ENCODE measurements around the gene RPS6KC1.
"Not testable (repeated sequence)": the region's sequence is repeated elsewhere in the genome, so short reads cannot be mapped to it uniquely, and the experiment has no call there.

The RPS6KC1 gene

GRCh38 chr1:213051127-213051880 is at the start of gene RPS6KC1:
RPS6KC1 (plus strand) TSS chr1:213051241; CDS start chr1:213051405, 164 bp downstream.
- intact Hi-C loops (cut with DNase I), result loop anchor here (1.0 kb wide), 1 partner anchor 36 kb away; the partner anchor contains the start of gene ANGEL2
- DNase-seq, result peak; percentile 83 to 98 (median 88)

GRCh38 chr1:213003256-213003655 is 47.8 kb upstream of the RPS6KC1 start:
- intact Hi-C loops (cut with DNase I), result no loop called here
- DNase-seq, result no peak

- no peak for DNase-seq
- intact Hi-C loops (cut with DNase I), result no loop called here
Observed at GRCh38 chr1:213008564-213008963, 42.5 kb upstream of the RPS6KC1 start.

- no peak for DNase-seq
- intact Hi-C loops (cut with DNase I), result loop anchor here (1.0 kb wide), 1 partner anchor 37 kb away; the partner anchor contains the start of gene RPS6KC1
Observed at GRCh38 chr1:213014642-213015041, 36.4 kb upstream of the RPS6KC1 start.

- peak; percentile 95 to 100 (median 98) for DNase-seq
- intact Hi-C loops (cut with DNase I), result loop anchor here (1.0 kb wide), 1 partner anchor 36 kb away; the partner anchor contains the start of gene RPS6KC1
Observed at GRCh38 chr1:213015099-213016050, 35.7 kb upstream of the RPS6KC1 start, which contains the start of gene ANGEL2. ANGEL2 (minus strand) TSS chr1:213015867; CDS start chr1:213015671, 196 bp downstream.

GRCh38 chr1:213017447-213018273 is 33.4 kb upstream of the RPS6KC1 start:
- no peak for DNase-seq
- intact Hi-C loops (cut with DNase I), result no loop called here

- DNase-seq, result no peak
- intact Hi-C loops (cut with DNase I), result no loop called here
Observed at GRCh38 chr1:213019450-213019849, 31.6 kb upstream of the RPS6KC1 start.

GRCh38 chr1:213020016-213020415 is 31.0 kb upstream of the RPS6KC1 start:
- intact Hi-C loops (cut with DNase I), result no loop called here
- DNase-seq, result no peak

GRCh38 chr1:213027024-213027423 is 24.0 kb upstream of the RPS6KC1 start:
- intact Hi-C loops (cut with DNase I); DNase-seq: not testable (repeated sequence)

- intact Hi-C loops (cut with DNase I), result no loop called here
- DNase-seq, result no peak
Observed at GRCh38 chr1:213032651-213033050, 18.4 kb upstream of the RPS6KC1 start.

- DNase-seq, result no peak
- intact Hi-C loops (cut with DNase I), result no loop called here
Observed at GRCh38 chr1:213034713-213035112, 16.3 kb upstream of the RPS6KC1 start.

- DNase-seq, result no peak
- intact Hi-C loops (cut with DNase I), result no loop called here
Observed at GRCh38 chr1:213035573-213035972, 15.5 kb upstream of the RPS6KC1 start.

GRCh38 chr1:213041443-213041842 is 9.6 kb upstream of the RPS6KC1 start:
- intact Hi-C loops (cut with DNase I), result no loop called here
- DNase-seq, result no peak

GRCh38 chr1:213045321-213046226 is 5.5 kb upstream of the RPS6KC1 start:
- DNase-seq; intact Hi-C loops (cut with DNase I): not testable (repeated sequence)

- no peak for DNase-seq
- intact Hi-C loops (cut with DNase I), result no loop called here
Observed at GRCh38 chr1:213049232-213049631, 1.8 kb upstream of the RPS6KC1 start.

GRCh38 chr1:213050745-213051126 is 305 bp upstream of the RPS6KC1 start:
- intact Hi-C loops (cut with DNase I), result loop anchor here (1.0 kb wide), 1 partner anchor 35 kb away; the partner anchor contains the start of gene ANGEL2
- no peak for DNase-seq

GRCh38 chr1:213051881-213052202 is 801 bp downstream of the RPS6KC1 start:
- no peak for DNase-seq
- intact Hi-C loops (cut with DNase I), result loop anchor here (1.0 kb wide), 1 partner anchor 37 kb away; the partner anchor contains the start of gene ANGEL2

- intact Hi-C loops (cut with DNase I), result no loop called here
- no peak for DNase-seq
Observed at GRCh38 chr1:213053455-213053854, 2.4 kb downstream of the RPS6KC1 start.

GRCh38 chr1:213054142-213054541 is 3.1 kb downstream of the RPS6KC1 start:
- DNase-seq, result no peak
- intact Hi-C loops (cut with DNase I), result no loop called here

Data from posterior cingulate gyrus (tissue), 11 donors.